Hematopoietic multipotent progenitor cell treated with erythropoietin and hydrocortisone succinate and interleukin-3 and kit ligand, for 4 days (in vitro differentiated cells): ENCODE results near the gene APOA4.

Experiments
- DNase-seq: peaks from one replicate; pipeline ENCODE4 v3.0.0-alpha.2; 2015

Gene APOA4

GRCh38 chr11:116823031-116823843 is at the start of gene APOA4:
APOA4 (minus strand) TSS chr11:116823304; CDS start chr11:116823191, 113 bp downstream.
- DNase-seq = no peak

GRCh38 chr11:116871248-116871647 is 48.1 kb upstream of the APOA4 start:
- no peak for DNase-seq

- DNase-seq = peak; percentile 71
Observed at GRCh38 chr11:116870054-116870453, 47.0 kb upstream of the APOA4 start.

- DNase-seq = no peak
Observed at GRCh38 chr11:116869610-116870009, 46.5 kb upstream of the APOA4 start.

GRCh38 chr11:116868066-116868465 is 45.0 kb upstream of the APOA4 start:
- no peak for DNase-seq

GRCh38 chr11:116867619-116868018 is 44.5 kb upstream of the APOA4 start:
- DNase-seq = no peak

GRCh38 chr11:116866804-116867455 is 43.8 kb upstream of the APOA4 start:
- DNase-seq = no peak

- DNase-seq = no peak
Observed at GRCh38 chr11:116865696-116866095, 42.6 kb upstream of the APOA4 start.

- no peak for DNase-seq
Observed at GRCh38 chr11:116864531-116864930, 41.4 kb upstream of the APOA4 start.

- no peak for DNase-seq
Observed at GRCh38 chr11:116862951-116863350, 39.8 kb upstream of the APOA4 start.

- no peak for DNase-seq
Observed at GRCh38 chr11:116862185-116862584, 39.1 kb upstream of the APOA4 start.

- DNase-seq = no peak
Observed at GRCh38 chr11:116861539-116861938, 38.4 kb upstream of the APOA4 start.

GRCh38 chr11:116860303-116860702 is 37.2 kb upstream of the APOA4 start:
- peak; percentile 28 for DNase-seq

GRCh38 chr11:116859175-116859574 is 36.1 kb upstream of the APOA4 start:
- no peak for DNase-seq

GRCh38 chr11:116857936-116858335 is 34.8 kb upstream of the APOA4 start:
- peak; percentile 24 for DNase-seq

- no peak for DNase-seq
Observed at GRCh38 chr11:116857316-116857715, 34.2 kb upstream of the APOA4 start.

GRCh38 chr11:116856423-116856822 is 33.3 kb upstream of the APOA4 start:
- DNase-seq = no peak

GRCh38 chr11:116855413-116855812 is 32.3 kb upstream of the APOA4 start:
- no peak for DNase-seq

GRCh38 chr11:116853461-116854073 is 30.5 kb upstream of the APOA4 start:
- DNase-seq = peak; percentile 96

GRCh38 chr11:116852261-116853031 is 29.3 kb upstream of the APOA4 start:
- DNase-seq = peak; percentile 51

- peak; percentile 87 for DNase-seq
Observed at GRCh38 chr11:116851626-116852025, 28.5 kb upstream of the APOA4 start.

- peak; percentile 56 for DNase-seq
Observed at GRCh38 chr11:116849486-116849885, 26.4 kb upstream of the APOA4 start.

- DNase-seq = no peak
Observed at GRCh38 chr11:116849060-116849459, 26.0 kb upstream of the APOA4 start.
